IMR-90 (cell line): Measurements from ENCODE around the gene NKAIN1. TPM values are rescaled to one million over a fixed set of nuclear protein-coding genes. Genes with fewer than 3 reads are reported as not detected.

Experiments
- ATAC-seq: fragments of 200-7000 bp; cut with Tn5 transposase; 2 replicates; pipeline ENCODE4 v1.9.1; 2020; ENCODE audit warnings: low read depth, mild to moderate bottlenecking, moderate library complexity
- BruUV-seq: library from RNA; stranded (reverse); fragments of 400-500 nt; replicated peaks from 2 replicates; lab custom pipeline; 2021; lab: Mats Ljungman, UMichigan
- CTCF ChIA-PET: fragments of 300-600 bp; formaldehyde crosslinking; extraction: SDS; loops from one replicate; lab custom pipeline; 2021; ENCODE audit warnings: antibody characterized with exemption; lab: Yijun Ruan, JAX
- POLR2A ChIA-PET: fragments of 300-600 bp; sonication (Branson Sonifier 250); formaldehyde crosslinking; loops from one replicate; lab custom pipeline; 2022; ENCODE audit warnings: antibody characterized with exemption; ENCODE audit not compliant: unreplicated experiment; lab: Charles Lee
- DNase-seq: peaks from one replicate; pipeline ENCODE4 v3.0.0; 2013
- H2AFZ ChIP-seq: replicated peaks from 2 replicates; pipeline ENCODE3; 2013; ENCODE audit warnings: low read length, mild to moderate bottlenecking; ENCODE audit not compliant: poor library complexity
- H2AK5ac ChIP-seq: 2 replicates; pipeline ENCODE4 v1.6.1; 2013; ENCODE audit warnings: low read depth, low read length, inconsistent platforms
- H2AK9ac ChIP-seq: replicated peaks from 2 replicates; pipeline ENCODE3; 2013; ENCODE audit warnings: mild to moderate bottlenecking, low read depth, low read length, moderate library complexity; ENCODE audit not compliant: poor library complexity
- H2BK120ac ChIP-seq: 2 replicates; pipeline ENCODE4 v1.6.1; 2013; ENCODE audit warnings: low read depth, low read length, inconsistent platforms
- H2BK15ac ChIP-seq: 3 replicates; pipeline ENCODE4 v1.6.1; 2013; ENCODE audit warnings: low read depth, low read length, inconsistent platforms
- H2BK20ac ChIP-seq: 2 replicates; pipeline ENCODE4 v1.6.1; 2013; ENCODE audit warnings: low read depth, mild to moderate bottlenecking, inconsistent platforms, low read length, moderate library complexity
- H2BK5ac ChIP-seq: 2 replicates; pipeline ENCODE4 v1.6.1; 2013; ENCODE audit warnings: mild to moderate bottlenecking, low read depth, low read length, inconsistent platforms; ENCODE audit not compliant: poor library complexity, severe bottlenecking
- H3K14ac ChIP-seq: replicated peaks from 2 replicates; pipeline ENCODE4 v1.6.1; 2013; ENCODE audit warnings: low read depth, low read length, inconsistent platforms
- H3K18ac ChIP-seq: 2 replicates; pipeline ENCODE4 v1.6.1; 2013; ENCODE audit warnings: low read depth, low read length, control low read depth
- H3K23ac ChIP-seq: 2 replicates; pipeline ENCODE4 v1.6.1; 2013; ENCODE audit warnings: low read depth, low read length, inconsistent platforms
- H3K27ac ChIP-seq: 2 replicates; pipeline ENCODE4 v1.5.1; 2013; ENCODE audit warnings: mild to moderate bottlenecking, control low read depth, low read length; ENCODE audit not compliant: insufficient read depth
- H3K27me3 ChIP-seq: 2 replicates; pipeline ENCODE4 v1.6.1; 2013; ENCODE audit warnings: low read length; ENCODE audit not compliant: control insufficient read depth, insufficient read depth
- H3K36me3 ChIP-seq: 2 replicates; pipeline ENCODE4 v1.6.1; 2013; ENCODE audit warnings: low read length, mixed read lengths; ENCODE audit not compliant: control insufficient read depth, insufficient read depth
- H3K4ac ChIP-seq: 2 replicates; pipeline ENCODE4 v1.6.1; 2013; ENCODE audit warnings: low read depth, low read length, inconsistent platforms
- H3K4me1 ChIP-seq: 2 replicates; pipeline ENCODE4 v1.6.1; 2013; ENCODE audit warnings: low read length, mixed read lengths; ENCODE audit not compliant: control insufficient read depth, insufficient read depth
- H3K4me2 ChIP-seq: 2 replicates; pipeline ENCODE4 v1.6.1; 2013; ENCODE audit warnings: low read depth, mild to moderate bottlenecking, control low read depth, low read length, moderate library complexity
- H3K4me3 ChIP-seq: 2 replicates; pipeline ENCODE4 v1.5.1; 2013; ENCODE audit warnings: low read depth, mild to moderate bottlenecking, control low read depth, low read length, moderate library complexity; ENCODE audit not compliant: insufficient read depth
- H3K56ac ChIP-seq: 2 replicates; pipeline ENCODE4 v1.6.1; 2013; ENCODE audit warnings: low read length, inconsistent platforms; ENCODE audit not compliant: insufficient read depth; ENCODE audit errors: extremely low read depth
- H3K79me1 ChIP-seq, 2 experiments: 2 replicates each; pipeline ENCODE4 v1.6.1; 2013; ENCODE audit warnings: low read length in 2 of 2, inconsistent platforms in 1 of 2, low read depth in 1 of 2
- H3K9ac ChIP-seq: 2 replicates; pipeline ENCODE4 v1.6.1; 2013; ENCODE audit warnings: low read depth, low read length, control low read depth
- H3K9me1 ChIP-seq: 2 replicates; pipeline ENCODE4 v1.6.1; 2013; ENCODE audit warnings: low read length, inconsistent platforms; ENCODE audit not compliant: insufficient read depth
- H3K9me3 ChIP-seq: 2 replicates; pipeline ENCODE4 v1.6.1; 2013; ENCODE audit warnings: low read length; ENCODE audit not compliant: control insufficient read depth, insufficient read depth
- H4K20me1 ChIP-seq: 2 replicates; pipeline ENCODE4 v1.6.1; 2013; ENCODE audit warnings: low read length, inconsistent platforms; ENCODE audit not compliant: insufficient read depth
- H4K5ac ChIP-seq: 2 replicates; pipeline ENCODE4 v1.6.1; 2013; ENCODE audit warnings: mild to moderate bottlenecking, low read depth, low read length, control low read depth
- H4K8ac ChIP-seq, 2 experiments: 2 replicates each; pipeline ENCODE4 v1.6.1; 2013; ENCODE audit warnings: low read depth in 2 of 2, low read length in 2 of 2, control low read depth in 1 of 2, inconsistent platforms in 1 of 2
- H4K91ac ChIP-seq: 2 replicates; pipeline ENCODE4 v1.6.1; 2013; ENCODE audit warnings: low read depth, low read length, inconsistent platforms; ENCODE audit not compliant: insufficient read depth
- BHLHE40 ChIP-seq: fragments of 150-350 bp; IDR thresholded peaks from 2 replicates; pipeline ENCODE4 v1.6.1; 2016; ENCODE audit warnings: mild to moderate bottlenecking, low read depth, low read length
- CHD1 ChIP-seq: IDR thresholded peaks from 2 replicates; pipeline ENCODE4 v1.6.1; 2012; ENCODE audit warnings: low read depth, low read length, improper control_type of control experiment
- ELK1 ChIP-seq: fragments of 150-350 bp; IDR thresholded peaks from 2 replicates; pipeline ENCODE4 v1.6.1; 2016; ENCODE audit warnings: low read depth, mild to moderate bottlenecking, low read length, moderate library complexity, borderline replicate concordance
- FOS ChIP-seq: fragments of 150-350 bp; IDR thresholded peaks from 2 replicates; pipeline ENCODE4 v1.6.1; 2016; ENCODE audit warnings: low read depth, low read length
- MAFK ChIP-seq: IDR thresholded peaks from 2 replicates; pipeline ENCODE4 v1.6.1; 2012; ENCODE audit warnings: low read depth, low read length, improper control_type of control experiment
- MAZ ChIP-seq: IDR thresholded peaks from 2 replicates; pipeline ENCODE4 v1.6.1; 2012; ENCODE audit warnings: low read depth, mild to moderate bottlenecking, low read length, improper control_type of control experiment, moderate library complexity, borderline replicate concordance
- MXI1 ChIP-seq: IDR thresholded peaks from 2 replicates; pipeline ENCODE4 v1.6.1; 2012; ENCODE audit warnings: low read depth, mild to moderate bottlenecking, low read length, moderate library complexity, borderline replicate concordance
- NFE2L2 ChIP-seq: fragments of 150-350 bp; IDR thresholded peaks from 2 replicates; pipeline ENCODE4 v1.6.1; 2016; ENCODE audit warnings: low read depth, mild to moderate bottlenecking, low read length
- POLR2A ChIP-seq: IDR thresholded peaks from 2 replicates; pipeline ENCODE4 v1.6.1; 2012; ENCODE audit warnings: mild to moderate bottlenecking, low read depth, low read length
- RAD21 ChIP-seq: IDR thresholded peaks from 2 replicates; pipeline ENCODE4 v1.6.1; 2012; ENCODE audit warnings: low read length, improper control_type of control experiment
- RCOR1 ChIP-seq: IDR thresholded peaks from 2 replicates; pipeline ENCODE4 v1.6.1; 2012; ENCODE audit warnings: mild to moderate bottlenecking, low read length, improper control_type of control experiment; ENCODE audit not compliant: insufficient replicate concordance
- RFX5 ChIP-seq: IDR thresholded peaks from 2 replicates; pipeline ENCODE4 v1.8.0; 2012; ENCODE audit warnings: low read depth, mild to moderate bottlenecking, low read length, moderate library complexity
- SMC3 ChIP-seq: fragments of 150-350 bp; IDR thresholded peaks from 2 replicates; pipeline ENCODE4 v1.6.1; 2016; ENCODE audit warnings: low read depth, mild to moderate bottlenecking, antibody characterized with exemption, low read length, moderate library complexity
- USF2 ChIP-seq: fragments of 150-350 bp; IDR thresholded peaks from 2 replicates; pipeline ENCODE4 v1.6.1; 2017; ENCODE audit warnings: mild to moderate bottlenecking, antibody characterized with exemption, low read length, low read depth
- WGBS, 2 experiments: methylation state at CpG; one replicate each; pipeline versions ENCODE4 v1.1.5 to v1.1.7; 2013; ENCODE audit warnings: missing lambda C conversion rate in 2 of 2; ENCODE audit not compliant: insufficient read length in 1 of 2; ENCODE audit errors: extremely low coverage in 2 of 2; 5-methylcytosine and 5-hydroxymethylcytosine counted together
- dilution Hi-C: fragments of 300-500 bp; cut with HindIII; formaldehyde crosslinking; loops from one replicate; pipeline ENCODE4 v1.14.3; 2018; ENCODE audit warnings: low sequenced_read_pairs; ENCODE audit not compliant: unreplicated experiment
- in situ Hi-C: fragments of 300-500 bp; cut with MboI; formaldehyde crosslinking; loops from 3 replicates; pipeline ENCODE4 v1.14.3; 2019; ENCODE audit warnings: low sequenced_read_pairs, inconsistent platforms, mixed read lengths
- intact Hi-C: fragments of 100-400 bp; cut with micrococcal nuclease; formaldehyde crosslinking; loops from 2 replicates; pipeline ENCODE4 v1.10.0; 2022
- polyA plus RNA-seq, 3 experiments: library from polyadenylated mRNA; depleted of rRNA; stranded (reverse); fragments of >200 nt; gene quantifications; 2 replicates each; pipeline ENCODE4 v1.2.3, GENCODE V29; 2012; ENCODE audit warnings: low replicate concordance in 1 of 3
- total RNA-seq: library from RNA; depleted of rRNA; stranded (reverse); fragments of >200 nt; gene quantifications from 2 replicates; pipeline ENCODE4 v1.2.3, GENCODE V29; 2012

Gene NKAIN1
- total and polyA plus RNA-seq, 2 of the 4 experiments (the other 2 are of a cell fraction), result under 0.01 to 0.09 TPM

GRCh38 chr1:31161571-31161970 is 78.1 kb downstream of the NKAIN1 start:
- intact Hi-C loops (no loop called here), dilution Hi-C loops (no loop called here), in situ Hi-C loops (no loop called here)
- ChIA-PET CTCF (interaction anchor here (0.7 to 1.1 kb wide), 6 partner anchors 9 to 388 kb away, joined by 3 to 7 read pairs (median 4); no protein-coding TSS in a partner anchor), POLR2A (no interaction called here)
- Histone ChIP-seq H2AK5ac (no peak overlapping the region), H2BK5ac (no peak overlapping the region), H3K27me3 (no peaks in the 10 kb centered on the region; the same call in 1 of the 2 replicates), H3K4me3 (no peak overlapping the region), H3K9ac (no peak overlapping the region), H3K9me1 (no peaks in the 10 kb centered on the region), H3K9me3 (no peaks in the 10 kb centered on the region), H2BK20ac (no peak overlapping the region), H3K4me2 (no peak overlapping the region), H3K23ac (no peak overlapping the region), H3K56ac (no peak overlapping the region), H3K14ac (no peak overlapping the region), H3K36me3 (no peaks in the 10 kb centered on the region), H2BK120ac (no peak overlapping the region), H4K5ac (no peak overlapping the region), H3K79me1 (no peaks in the 10 kb centered on the region), H2BK15ac (no peak overlapping the region), H3K18ac (no peak overlapping the region), H3K4ac (no peak overlapping the region), H2AK9ac (no peak overlapping the region), H4K91ac (no peak overlapping the region), H3K4me1 (no peaks in the 10 kb centered on the region), H4K8ac (no peak overlapping the region), H4K20me1 (no peaks in the 10 kb centered on the region), H2AFZ (no peak overlapping the region), H3K27ac (no peak overlapping the region)
- ATAC-seq, result no peak
- 93% methylated on average over 2 of the region's 5 CpGs; no CpG with 5 or more reads in 1 of the 2 experiments for WGBS, 2 experiments
- no peak for DNase-seq
- no TSS peak for BruUV-seq
- TF ChIP-seq FOS (no peak), MXI1 (no peak), CHD1 (no peak), ELK1 (no peak), POLR2A (no peak), NFE2L2 (no peak), RFX5 (no peak), BHLHE40 (no peak), MAFK (no peak), USF2 (no peak), MAZ (no peak), RAD21 (no peak), RCOR1 (no peak), SMC3 (no peak)
